CD4-positive, alpha-beta T cell treated with Interleukin-10 for 1 hour (primary cell): ENCODE results near the gene ALOXE3.

Experiments used
- DNase-seq: peaks from one replicate; pipeline ENCODE4 v3.0.0-alpha.2; 2020

ALOXE3 gene

DNA sequence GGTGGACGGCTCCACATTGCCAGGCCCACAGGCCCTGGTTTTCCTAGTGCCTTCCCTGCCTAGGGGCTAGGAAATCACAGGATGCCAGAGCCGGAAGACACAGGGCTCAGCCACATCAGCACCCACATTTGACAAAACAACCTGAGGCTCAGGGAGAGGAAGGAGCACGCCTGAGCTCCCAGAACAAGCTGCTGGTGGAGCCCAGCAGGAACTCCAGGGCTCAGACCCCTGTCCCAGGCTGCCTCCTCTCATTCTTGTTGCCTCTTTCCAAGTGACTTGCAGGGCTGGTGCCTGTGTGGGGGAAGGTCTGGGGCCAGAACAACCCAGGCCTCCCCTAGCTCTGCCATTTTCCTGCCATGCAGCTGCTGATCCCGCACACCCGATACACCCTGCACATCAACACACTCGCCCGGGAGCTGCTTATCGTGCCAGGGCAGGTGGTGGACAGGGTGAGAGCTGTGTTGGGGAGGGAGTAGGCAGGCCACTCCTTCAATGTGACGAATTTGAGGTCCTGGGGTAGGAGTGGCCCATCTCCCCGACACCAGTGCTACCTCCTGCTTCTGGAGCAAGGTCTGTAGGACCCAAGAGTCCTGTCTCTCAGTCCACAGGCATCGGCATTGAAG is 71.9 kb downstream of the ALOXE3 start:
- DNase-seq = no peak
